ENCODE results near the gene SEC61A1.

The SEC61A1 gene
- total RNA-seq = 243 to 261 reads per million in 2 donors

DNA sequence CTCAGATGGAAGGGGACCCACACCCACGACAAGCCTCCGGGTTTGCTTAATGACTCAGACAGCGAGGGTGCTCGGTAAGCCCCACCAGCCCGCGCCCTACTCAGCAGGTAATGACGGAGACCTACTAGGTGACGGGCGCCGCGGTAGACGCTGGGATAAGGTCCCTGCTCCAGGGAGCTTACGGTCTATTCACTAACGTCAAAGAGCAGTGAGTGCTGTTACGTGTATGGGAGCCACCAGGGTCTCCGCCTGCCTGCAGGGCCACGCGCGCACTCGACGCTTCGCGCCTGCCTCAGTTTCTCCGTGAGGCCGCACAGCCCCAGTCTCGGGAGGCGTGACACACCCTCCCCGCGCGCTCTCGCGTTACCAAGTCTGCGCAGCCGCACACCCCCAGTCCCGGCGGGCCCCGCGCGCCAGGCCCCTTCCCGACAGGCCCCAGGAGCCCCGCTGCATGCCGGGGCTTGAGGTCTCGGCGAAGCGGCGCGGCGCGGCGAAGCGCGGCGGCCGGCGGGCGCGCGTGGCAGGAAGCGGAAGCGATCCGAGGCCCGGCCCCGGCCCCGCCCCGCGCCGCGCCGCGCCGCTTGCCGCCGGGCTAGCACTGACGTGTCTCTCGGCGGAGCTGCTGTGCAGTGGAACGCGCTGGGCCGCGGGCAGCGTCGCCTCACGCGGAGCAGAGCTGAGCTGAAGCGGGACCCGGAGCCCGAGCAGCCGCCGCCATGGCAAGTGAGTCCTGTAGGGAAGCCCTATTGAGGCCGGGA is at the start of gene SEC61A1:
Gene SEC61A1, plus strand, starts transcription at position 601 of the 758 bp plus-strand sequence. Its CDS starts 116 bp downstream, at position 717.
- DNase-seq = peak; percentile 94

- DNase-seq = no peak
Measured at GRCh38 chr3:128004661-128005060, 47.6 kb upstream of the SEC61A1 start.

DNA sequence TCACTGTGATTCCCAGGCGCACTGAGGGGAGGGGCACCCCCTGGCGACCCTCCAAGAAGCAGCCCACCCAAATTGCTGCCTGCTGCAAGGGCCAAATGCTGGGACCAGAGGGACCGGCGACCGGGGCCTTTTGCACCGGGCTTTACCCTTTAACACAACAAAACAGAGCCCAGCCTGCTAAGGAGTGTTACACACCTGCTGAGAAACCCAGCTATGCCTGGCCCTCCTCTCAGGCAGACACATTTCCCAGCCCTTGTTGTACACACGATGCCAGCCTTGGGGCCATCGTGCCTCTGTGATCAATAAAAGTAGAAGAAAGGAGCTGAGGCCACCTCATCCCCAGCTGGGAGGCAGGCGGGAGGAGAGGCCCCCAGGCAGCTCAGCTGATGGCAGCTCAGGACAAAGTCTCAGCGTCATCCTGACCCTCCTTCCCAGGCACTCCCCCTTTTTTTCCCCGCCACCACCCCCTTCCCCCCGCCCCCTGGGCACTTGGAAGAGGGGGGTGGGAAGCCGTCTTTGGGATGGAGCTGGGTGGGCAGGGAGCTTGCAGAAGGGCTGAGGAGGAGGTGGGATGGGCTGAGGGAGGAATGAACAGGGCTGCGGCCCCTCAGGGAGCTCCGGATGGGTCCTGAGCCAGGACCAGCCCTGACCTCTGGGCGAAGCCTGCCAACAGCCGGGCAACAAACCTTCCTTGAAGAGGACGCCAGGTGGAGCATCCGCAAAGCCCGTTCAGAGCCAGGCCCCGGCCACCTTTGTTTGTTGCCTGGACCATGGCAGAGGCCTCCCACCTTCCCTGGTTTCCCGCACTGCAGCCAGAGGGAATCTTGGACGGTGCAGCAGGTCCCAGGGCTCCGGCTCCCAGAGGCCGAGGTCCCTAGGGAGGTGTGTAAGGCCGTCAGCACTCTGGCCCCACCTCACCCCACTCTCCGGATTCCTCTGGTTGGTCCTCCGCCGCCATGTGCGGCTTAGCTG is 45.9 kb upstream of the SEC61A1 start:
- no peak for DNase-seq

- DNase-seq = no peak
Measured at GRCh38 chr3:128007033-128007424, 45.2 kb upstream of the SEC61A1 start.

DNA sequence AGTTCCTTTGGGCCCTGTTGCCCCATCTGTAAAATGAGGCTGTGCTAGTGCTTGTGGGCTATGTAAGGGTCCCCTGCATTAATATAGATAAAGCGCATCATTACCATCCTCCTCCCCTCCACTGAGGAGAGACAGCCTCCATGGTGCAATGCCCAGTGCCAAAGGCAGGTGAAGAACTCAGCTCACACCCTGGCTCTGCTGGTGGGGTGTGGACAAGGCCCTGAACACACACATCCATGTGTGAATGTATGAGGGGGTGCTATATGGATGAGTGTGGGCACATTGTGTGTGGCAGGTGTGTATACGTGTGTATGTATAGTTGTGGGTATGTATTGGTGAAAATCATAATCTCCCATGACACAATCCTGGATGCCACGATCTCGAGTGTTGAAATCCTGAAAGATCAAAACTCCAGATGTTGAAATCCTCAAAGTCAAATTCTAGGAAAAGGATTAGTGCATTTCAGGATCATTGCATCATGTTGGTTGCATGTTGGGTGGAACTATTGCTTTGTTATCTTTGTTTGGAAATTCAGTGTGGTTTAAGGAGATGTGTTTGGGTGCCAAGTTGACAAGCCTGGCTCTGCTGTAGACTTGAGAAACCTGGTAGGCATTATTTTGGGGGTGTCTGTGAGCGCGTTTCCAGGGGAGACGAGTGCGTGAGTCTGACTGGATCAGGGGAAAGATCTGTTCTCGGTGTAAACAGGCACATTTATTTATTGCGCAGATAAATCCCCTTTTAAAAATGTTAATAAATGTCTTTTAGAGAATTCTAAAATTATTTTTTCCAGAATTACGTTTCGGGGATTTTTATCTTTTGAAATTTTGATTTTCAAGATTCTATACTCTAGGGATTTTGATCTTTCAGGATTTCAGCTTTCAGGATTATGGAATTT is 42.0 kb upstream of the SEC61A1 start:
- DNase-seq = no peak

- no peak for DNase-seq
Measured at GRCh38 chr3:128011140-128011539, 41.1 kb upstream of the SEC61A1 start.

DNA sequence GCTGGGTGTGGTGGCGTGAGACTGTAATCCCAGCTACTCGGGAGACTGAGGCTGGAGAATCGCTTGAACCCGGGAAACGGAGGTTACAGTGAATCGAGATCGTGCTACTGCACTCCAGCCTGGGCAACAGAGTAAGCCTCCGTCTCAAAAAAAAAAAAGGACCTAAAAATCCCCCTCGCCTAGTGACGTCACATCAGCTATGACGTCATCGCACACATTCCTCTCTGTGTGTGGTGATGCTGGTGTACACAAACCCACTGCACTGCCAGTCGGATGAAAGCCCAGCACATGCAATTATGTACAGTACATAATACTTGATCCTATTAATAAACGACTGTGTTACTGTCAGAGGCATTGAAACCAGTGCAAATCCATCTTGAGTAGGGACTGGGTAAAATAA is 40.2 kb upstream of the SEC61A1 start:
- DNase-seq = no peak

GRCh38 chr3:128014548-128014947 is 37.7 kb upstream of the SEC61A1 start:
- DNase-seq = no peak

- DNase-seq = no peak
Measured at GRCh38 chr3:128016502-128016901, 35.7 kb upstream of the SEC61A1 start.

DNA sequence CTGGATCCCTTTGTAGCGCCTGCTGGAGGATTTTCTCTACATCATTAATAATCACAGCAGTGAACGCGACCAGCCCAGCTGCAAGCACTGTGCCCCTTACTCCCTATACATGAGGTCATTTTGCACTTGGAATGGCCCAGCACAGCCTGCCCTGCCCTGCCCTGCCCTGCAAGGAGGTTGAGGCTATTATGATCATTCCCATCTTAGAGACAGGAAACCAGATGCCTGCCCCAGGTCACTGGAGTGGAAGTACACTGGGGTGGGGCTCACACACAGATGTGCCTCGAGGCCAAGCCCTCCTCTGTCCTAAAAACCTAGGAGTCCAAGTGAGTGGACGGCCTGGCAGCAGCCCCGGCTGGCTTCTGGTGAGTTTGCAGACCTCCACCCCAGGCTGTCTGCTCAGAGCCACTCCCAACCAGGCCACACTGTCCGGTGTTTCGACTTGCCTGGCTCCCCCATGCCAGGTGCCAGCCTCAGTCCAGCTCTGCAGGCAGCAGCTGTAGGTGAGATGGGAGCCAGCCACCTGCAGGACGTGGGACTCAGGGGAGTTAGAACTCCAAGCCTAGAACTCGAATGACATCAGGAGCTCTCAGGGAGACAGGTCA is 30.4 kb upstream of the SEC61A1 start:
- no peak for DNase-seq

GRCh38 chr3:128033102-128033501 is 19.1 kb upstream of the SEC61A1 start:
- DNase-seq = no peak

- no peak for DNase-seq
Measured at GRCh38 chr3:128036119-128036518, 16.1 kb upstream of the SEC61A1 start.

DNA sequence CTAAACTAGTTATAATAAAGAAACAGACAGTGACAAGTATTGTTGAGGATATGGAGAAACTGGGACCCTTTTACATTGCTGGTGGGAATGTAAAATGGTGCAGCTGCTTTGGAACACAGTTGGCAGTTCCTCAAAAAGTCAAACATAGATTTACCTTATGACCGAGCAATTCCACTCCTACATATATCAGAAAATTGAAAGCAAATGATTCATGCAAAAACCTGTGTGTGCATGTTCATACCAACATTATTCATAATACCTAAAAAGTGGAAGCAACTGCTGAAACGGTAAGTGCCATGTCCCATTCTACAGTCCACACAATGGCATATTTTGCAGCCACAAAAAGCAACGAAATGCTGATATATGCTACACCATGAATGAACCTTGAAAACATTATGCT is 12.2 kb upstream of the SEC61A1 start:
- no peak for DNase-seq

- no peak for DNase-seq
Measured at GRCh38 chr3:128040660-128041059, 11.6 kb upstream of the SEC61A1 start.

DNA sequence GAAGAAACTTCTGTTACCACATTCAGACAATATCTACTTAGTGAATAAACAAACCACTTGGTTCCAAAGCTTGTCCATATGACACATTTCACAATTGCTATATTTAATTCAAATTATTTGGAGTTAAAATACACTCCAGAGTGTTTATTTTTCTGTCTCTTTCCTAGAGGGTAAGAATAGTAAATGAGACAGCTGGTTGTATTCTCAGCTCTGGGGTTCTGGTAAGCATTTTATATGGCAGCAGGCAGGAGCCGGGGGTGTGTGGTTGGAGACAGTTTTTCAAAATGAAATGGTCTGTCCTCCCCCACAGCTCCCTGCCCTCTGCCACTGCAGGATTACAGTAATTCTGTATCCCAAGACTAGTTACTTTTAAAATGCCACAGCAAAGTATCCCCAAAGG is 10.9 kb upstream of the SEC61A1 start:
- no peak for DNase-seq

DNA sequence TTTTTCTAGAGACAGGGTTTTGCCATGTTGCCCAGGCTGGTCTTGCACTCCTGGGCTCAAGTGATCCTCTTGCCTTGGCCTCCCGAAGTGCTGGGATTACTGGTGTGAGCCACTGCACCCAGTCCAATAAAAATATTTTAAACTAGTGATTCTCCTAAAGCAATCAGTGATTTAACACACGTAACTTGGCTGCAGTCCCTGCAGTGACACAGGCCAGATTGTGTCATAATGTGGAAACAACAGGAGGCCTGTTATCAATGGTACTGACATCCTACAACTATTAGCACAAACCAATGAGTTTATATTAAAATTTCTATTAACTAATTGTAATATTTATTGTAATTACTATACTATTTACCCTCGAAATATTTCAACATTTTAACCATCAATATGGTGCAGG is 1.6 kb upstream of the SEC61A1 start:
- DNase-seq = no peak

DNA sequence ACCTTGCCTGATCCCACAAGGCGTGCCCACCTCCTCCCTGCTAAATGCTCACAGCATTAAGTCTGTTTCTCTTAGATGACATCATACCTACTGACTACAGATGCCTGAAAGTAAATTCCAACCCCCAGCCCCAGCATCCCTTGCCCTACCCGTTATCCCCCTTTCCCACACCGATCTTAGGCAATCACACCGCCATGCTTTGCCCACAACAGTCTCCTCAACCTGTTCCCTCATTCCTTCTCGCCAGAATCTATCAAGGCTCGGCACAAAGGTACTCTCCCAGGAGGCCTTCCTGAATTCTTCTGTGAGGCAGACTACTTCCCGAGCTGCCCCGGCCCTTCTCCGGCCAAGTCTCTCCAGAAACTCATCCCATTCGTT is 789 bp upstream of the SEC61A1 start:
- DNase-seq = no peak

DNA sequence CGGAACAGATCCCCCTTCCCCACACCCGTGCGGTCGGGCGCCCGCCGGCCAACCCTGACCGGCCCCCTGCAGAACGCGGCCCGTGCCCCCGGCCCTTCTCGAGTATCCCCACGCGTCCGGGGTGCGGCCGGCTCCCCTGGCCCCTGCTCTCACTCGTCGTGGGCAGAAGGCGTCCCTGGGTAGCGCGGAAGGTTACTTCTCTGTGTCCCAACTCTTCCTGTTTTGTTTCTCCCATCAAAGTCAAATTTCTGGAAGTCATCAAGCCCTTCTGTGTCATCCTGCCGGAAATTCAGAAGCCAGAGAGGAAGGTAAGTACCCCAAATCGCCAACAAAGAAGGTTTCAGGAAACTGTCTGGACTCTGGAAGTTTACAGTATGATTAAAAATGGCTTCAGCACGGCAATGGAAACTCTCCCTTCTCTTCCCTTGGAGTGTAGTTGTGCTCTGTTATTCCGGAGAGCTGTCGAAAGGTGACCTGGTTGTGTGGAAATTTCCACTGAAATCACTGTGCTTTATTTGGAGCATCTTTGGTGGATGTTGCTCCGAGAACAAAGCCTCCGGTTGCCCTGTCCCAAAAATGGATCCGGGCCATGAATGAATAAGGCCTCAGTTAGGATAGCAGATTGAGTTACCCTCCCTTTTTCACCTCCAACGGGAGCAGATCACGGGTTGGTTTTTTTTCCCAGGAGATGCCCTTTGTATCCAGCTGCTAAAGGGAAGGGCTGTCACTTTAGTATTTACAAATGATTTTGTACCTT is 536 bp downstream of the SEC61A1 start:
- DNase-seq = no peak

GRCh38 chr3:128053614-128054013 is 1.4 kb downstream of the SEC61A1 start:
- no peak for DNase-seq

DNA sequence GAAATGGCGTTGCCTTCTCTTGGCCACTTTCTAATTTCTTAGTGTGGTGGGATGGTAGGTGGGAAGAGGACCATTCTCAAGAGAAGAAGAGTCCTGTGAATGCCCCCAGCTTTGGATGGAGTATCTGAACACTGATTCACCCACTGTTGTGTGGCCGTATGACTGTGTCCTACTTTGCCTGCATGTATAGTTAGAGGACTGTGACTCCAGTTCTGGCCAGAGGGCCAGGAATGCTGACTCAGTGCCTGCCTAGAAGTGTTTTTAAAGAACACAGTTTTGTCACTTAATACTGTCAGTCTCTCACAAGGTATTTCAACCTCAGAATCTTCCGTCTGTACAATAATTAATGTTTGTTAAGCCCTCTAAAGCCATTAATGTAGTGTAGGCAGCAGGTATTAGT is 2.1 kb downstream of the SEC61A1 start:
- no peak for DNase-seq

GRCh38 chr3:128056258-128056657 is 4.0 kb downstream of the SEC61A1 start:
- no peak for DNase-seq
